Sigmoid colon (tissue), 4 donors: Measurements from ENCODE around the gene HAT1.

ENCODE experiments used
- CTCF ChIP-seq, 4 experiments: fragments of 450-650 bp in 3 of 4; fragments of 200-600 bp in 1 of 4; IDR thresholded peaks; one replicate each; pipeline ENCODE4 v1.5.1; 2016 to 2019; ENCODE audit warnings: antibody characterized with exemption in 4 of 4, mild to moderate bottlenecking in 3 of 4, moderate library complexity in 2 of 4
- EP300 ChIP-seq, 4 donors: sonication (generic); formaldehyde crosslinking; IDR thresholded peaks; one replicate each; pipeline ENCODE4 v1.6.1; 2017; ENCODE audit warnings: antibody characterized with exemption in 4 of 4
- POLR2A ChIP-seq, 2 donors: fragments of 450-650 bp; IDR thresholded peaks; one replicate each; pipeline ENCODE4 v1.6.1; 2016; ENCODE audit warnings: antibody characterized with exemption in 2 of 2, mild to moderate bottlenecking in 2 of 2, moderate library complexity in 2 of 2
- POLR2AphosphoS5 ChIP-seq, 4 donors: sonication (generic); formaldehyde crosslinking; IDR thresholded peaks; one replicate each; pipeline ENCODE4 v1.6.1; 2017; ENCODE audit warnings: antibody characterized with exemption in 4 of 4

GRCh38 chr2:171964308-171964707, 42.0 kb downstream of the HAT1 start:
- TF ChIP-seq CTCF (IDR thresholded peaks at IDR 0.05) (no peak), POLR2A (IDR thresholded peaks at IDR 0.05) (no peak), POLR2AphosphoS5 (IDR thresholded peaks at IDR 0.05) (no peak), EP300 (IDR thresholded peaks at IDR 0.05) (no peak)
